ENCODE measurements around the gene PCGF1. TPM values are rescaled to one million over a fixed set of nuclear protein-coding genes. Genes with fewer than 3 reads are reported as not detected.

The PCGF1 gene
- total RNA-seq, 1 experiment from 2014 or later: 28.1 TPM

DNA sequence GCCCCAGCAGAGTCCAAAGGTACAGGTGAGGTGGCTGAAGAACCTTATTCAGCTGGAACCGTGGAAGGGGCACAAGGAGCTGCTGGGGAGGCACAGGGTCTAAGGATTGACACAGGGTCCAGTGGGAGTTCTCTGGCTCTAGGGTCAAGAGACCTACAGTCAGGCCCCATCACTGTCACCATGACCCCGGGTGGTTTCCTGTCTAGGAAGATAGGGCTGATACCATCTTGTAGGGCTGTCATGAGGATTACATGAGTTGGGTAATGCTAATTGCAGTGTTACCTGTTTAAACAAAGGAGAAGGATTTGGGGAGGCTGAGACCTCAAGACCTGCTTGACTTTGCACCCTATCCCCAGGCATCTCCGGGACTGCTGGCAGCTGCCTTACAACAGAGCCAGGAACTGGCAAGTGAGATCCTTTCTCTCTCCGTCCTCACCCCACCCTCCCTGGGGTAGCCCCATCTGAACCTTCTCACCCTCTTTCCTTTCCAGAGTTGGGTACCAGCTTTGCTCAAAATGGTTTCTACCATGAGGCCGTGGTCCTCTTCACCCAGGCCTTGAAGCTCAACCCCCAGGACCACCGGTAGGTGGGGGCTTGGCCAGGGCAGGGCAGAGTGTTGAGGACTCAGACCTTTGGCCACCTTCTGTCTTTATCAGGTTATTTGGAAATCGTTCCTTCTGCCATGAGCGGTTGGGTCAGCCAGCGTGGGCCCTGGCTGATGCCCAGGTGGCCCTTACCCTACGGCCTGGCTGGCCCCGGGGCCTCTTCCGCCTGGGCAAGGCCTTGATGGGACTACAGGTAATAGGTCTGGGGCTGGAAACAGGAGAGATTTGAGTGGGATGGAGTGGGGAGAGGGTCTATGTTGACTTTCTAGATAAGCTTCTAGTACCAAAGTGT is 15.6 kb downstream of the PCGF1 start:
- no CpG with 5 or more reads among the region's 12 CpGs for WGBS (ENCODE audit: extremely low coverage, insufficient read length, low lambda C conversion rate)
- H3K27me3 ChIP-seq (ENCODE audit: insufficient read depth, low read length): peaks cover 12% of the 10 kb centered on the region; the same call in 1 of the 2 replicates
- no peaks in the 10 kb centered on the region for H4K20me1 ChIP-seq (ENCODE audit: control insufficient read depth, insufficient read depth, insufficient read length)
- H4K91ac ChIP-seq (ENCODE audit: insufficient read length, low read depth, low read length): no peak overlapping the region
- H2BK12ac ChIP-seq (ENCODE audit: insufficient read length, low read depth, low read length): no peak overlapping the region
- no peak overlapping the region for H3T11ph ChIP-seq (ENCODE audit: low read length)
- H3K4ac ChIP-seq (ENCODE audit: low read depth, low read length): no peak overlapping the region
- H3K9me3 ChIP-seq (ENCODE audit: control insufficient read depth, low read depth, low read length): no peaks in the 10 kb centered on the region
- no peak overlapping the region for H2BK15ac ChIP-seq (ENCODE audit: low read depth, low read length)
- no peak overlapping the region for H3K4me3 Mint-ChIP-seq
- no peaks in the 10 kb centered on the region for H3K79me1 ChIP-seq (ENCODE audit: insufficient read depth, low read depth, low read length, poor library complexity, severe bottlenecking)
- H4K5ac ChIP-seq (ENCODE audit: insufficient read length, low read depth, low read length): no peak overlapping the region
- DNase-seq: no peak
- no peak overlapping the region for H3K56ac ChIP-seq (ENCODE audit: insufficient read length, low read depth, low read length)
- H2AFZ ChIP-seq (ENCODE audit: low read length): no peak overlapping the region
- no peak overlapping the region for H3K18ac ChIP-seq (ENCODE audit: insufficient read length, low read depth, low read length)
- no peaks in the 10 kb centered on the region for H3K79me2 ChIP-seq (ENCODE audit: insufficient read depth, low read length)
- no peak overlapping the region for H3K14ac ChIP-seq (ENCODE audit: insufficient read depth, low read length)
- peaks cover 28 to 53% (median 46%) of the 10 kb centered on the region in 3 experiments for H3K36me3 Mint-ChIP-seq (ENCODE audit: insufficient read depth in 1 of 3, low read depth in 3 of 3)
- H3K23me2 ChIP-seq (ENCODE audit: insufficient read length, low read depth, low read length, poor library complexity, severe bottlenecking): no peaks in the 10 kb centered on the region
- no peak overlapping the region for H2BK120ac ChIP-seq (ENCODE audit: low read depth, low read length, poor library complexity, severe bottlenecking)
- no peak overlapping the region for H2BK5ac ChIP-seq (ENCODE audit: insufficient read length, low read length)
- H3K27me3 Mint-ChIP-seq (ENCODE audit: low read depth): peaks cover 26% of the 10 kb centered on the region
- H2AK5ac ChIP-seq (ENCODE audit: insufficient read length, low read length): no peak overlapping the region
- H3K4me1 ChIP-seq (ENCODE audit: insufficient read depth, low read length): no peaks in the 10 kb centered on the region
- no peaks in the 10 kb centered on the region for H3K9me3 Mint-ChIP-seq
- H3K9ac ChIP-seq (ENCODE audit: extremely low read depth, insufficient read length, low read length): no peak overlapping the region
- H3K4me1 Mint-ChIP-seq: no peaks in the 10 kb centered on the region
- no peak overlapping the region for H3K4me2 ChIP-seq (ENCODE audit: insufficient read depth, insufficient read length, low read length)
- H2BK20ac ChIP-seq (ENCODE audit: low read depth, low read length, poor library complexity, severe bottlenecking): no peak overlapping the region
- H3K27ac ChIP-seq (ENCODE audit: insufficient read length, low read depth, low read length): no peak overlapping the region
- TF ChIP-seq CTCF (conservative IDR thresholded peaks at IDR 0.05): no peak
- H3K23ac ChIP-seq (ENCODE audit: insufficient read length, low read depth, low read length): no peak overlapping the region
- H3K27ac Mint-ChIP-seq: no peak overlapping the region
- no peak overlapping the region for H4K8ac ChIP-seq (replicated peaks; ENCODE audit: insufficient read length, low read depth, low read length)

Data from H9 (cell line).